ENCODE data around the gene GOLGA6L7. TPM values are rescaled to one million over a fixed set of nuclear protein-coding genes. Genes with fewer than 3 reads are reported as not detected.

Gene GOLGA6L7
- total and polyA plus RNA-seq, 2 donors (not counting 1 experiment from before 2014, with no cell fraction given): not detected

DNA sequence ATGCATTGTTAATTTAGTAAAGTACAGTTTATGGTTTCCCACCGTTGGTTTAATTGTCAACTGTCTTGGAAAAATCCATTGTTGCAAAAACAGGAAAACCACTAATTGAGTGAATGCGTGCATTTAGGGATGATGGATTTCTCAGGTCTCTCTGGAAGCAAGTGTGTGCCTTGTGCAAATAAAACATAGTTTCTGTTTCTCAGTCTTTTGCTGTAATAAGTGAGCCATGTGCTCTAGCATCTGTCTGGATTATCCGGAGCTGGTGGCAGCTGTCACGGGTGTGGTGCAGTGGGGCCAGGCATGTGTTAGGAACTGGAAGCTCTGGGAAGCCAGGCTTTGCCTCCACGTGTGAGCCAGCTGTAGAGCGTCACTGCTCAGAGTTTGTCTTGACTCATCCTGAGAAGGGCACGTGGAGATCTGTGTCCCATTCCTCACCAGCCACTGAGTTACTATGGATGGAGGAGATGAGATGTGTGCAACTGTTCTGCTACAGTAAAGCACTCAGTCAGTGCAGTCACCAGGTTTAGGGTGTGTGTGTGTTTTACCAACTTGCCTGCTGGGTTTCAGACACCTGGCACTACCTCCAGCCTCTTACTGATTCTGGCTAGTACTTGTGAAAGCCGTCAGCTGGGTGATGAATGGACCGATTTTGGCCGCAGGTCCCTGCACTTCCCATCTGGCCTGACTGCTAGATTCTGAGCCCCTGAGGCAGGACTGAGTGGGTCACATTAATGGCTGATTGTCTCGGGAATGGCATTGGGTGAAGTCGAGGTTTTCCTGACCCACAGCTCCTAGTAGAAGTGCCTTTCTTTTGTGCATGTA lies 44.6 kb upstream of the GOLGA6L7 start:
- TF ChIP-seq, protein P1, sequence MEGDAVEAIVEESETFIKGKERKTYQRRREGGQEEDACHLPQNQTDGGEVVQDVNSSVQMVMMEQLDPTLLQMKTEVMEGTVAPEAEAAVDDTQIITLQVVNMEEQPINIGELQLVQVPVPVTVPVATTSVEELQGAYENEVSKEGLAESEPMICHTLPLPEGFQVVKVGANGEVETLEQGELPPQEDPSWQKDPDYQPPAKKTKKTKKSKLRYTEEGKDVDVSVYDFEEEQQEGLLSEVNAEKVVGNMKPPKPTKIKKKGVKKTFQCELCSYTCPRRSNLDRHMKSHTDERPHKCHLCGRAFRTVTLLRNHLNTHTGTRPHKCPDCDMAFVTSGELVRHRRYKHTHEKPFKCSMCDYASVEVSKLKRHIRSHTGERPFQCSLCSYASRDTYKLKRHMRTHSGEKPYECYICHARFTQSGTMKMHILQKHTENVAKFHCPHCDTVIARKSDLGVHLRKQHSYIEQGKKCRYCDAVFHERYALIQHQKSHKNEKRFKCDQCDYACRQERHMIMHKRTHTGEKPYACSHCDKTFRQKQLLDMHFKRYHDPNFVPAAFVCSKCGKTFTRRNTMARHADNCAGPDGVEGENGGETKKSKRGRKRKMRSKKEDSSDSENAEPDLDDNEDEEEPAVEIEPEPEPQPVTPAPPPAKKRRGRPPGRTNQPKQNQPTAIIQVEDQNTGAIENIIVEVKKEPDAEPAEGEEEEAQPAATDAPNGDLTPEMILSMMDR (IDR thresholded peaks at IDR 0.05): no peak
- TF ChIP-seq EZH2 (IDR thresholded peaks at IDR 0.05; ENCODE audit: borderline replicate concordance, insufficient read depth, low read depth, low read length, poor library complexity, severe bottlenecking): no peak
- Histone ChIP-seq H3K27me3 (replicated peaks in 1 of 4; ENCODE audit: control extremely low read depth in 1 of 4, control insufficient read depth in 3 of 4, insufficient read depth in 4 of 4, low read length in 3 of 4) (no peaks in the 10 kb centered on the region), H3K79me2 (ENCODE audit: control insufficient read depth, insufficient read depth, low read length) (no peaks in the 10 kb centered on the region), H3K4me3 (ENCODE audit: control extremely low read depth in 1 of 5, extremely low read depth in 1 of 5, insufficient read depth in 1 of 5, low read depth in 2 of 5, low read length in 4 of 5) (no peak overlapping the region), H3K36me3 (replicated peaks in 1 of 2; ENCODE audit: control extremely low read depth in 1 of 2, control insufficient read depth in 1 of 2, extremely low read depth in 1 of 2, insufficient read depth in 2 of 2, low read length in 1 of 2) (no peaks in the 10 kb centered on the region), H3K4me2 (replicated peaks; ENCODE audit: low read depth, low read length, poor library complexity, severe bottlenecking) (no peak overlapping the region), H3K27ac (ENCODE audit: low read length in 2 of 2) (no peak overlapping the region), H3K9me3 (ENCODE audit: control extremely low read depth in 1 of 3, control insufficient read depth in 2 of 3, insufficient read depth in 1 of 3, low read length in 2 of 3) (no peaks in the 10 kb centered on the region), H3K9ac (ENCODE audit: low read length) (no peak overlapping the region), H3K4me1 (ENCODE audit: control insufficient read depth in 2 of 2, insufficient read depth in 2 of 2, low read length in 2 of 2) (no peaks in the 10 kb centered on the region), H4K20me1 (ENCODE audit: control insufficient read depth, insufficient read depth, low read length, poor library complexity, severe bottlenecking) (no peaks in the 10 kb centered on the region), H2AFZ (ENCODE audit: insufficient read depth, low read depth, low read length, poor library complexity, severe bottlenecking) (no peak overlapping the region)
- ChIA-PET CTCF (no interaction called here), POLR2A (no interaction called here)
- no peak for DNase-seq
- WGBS (ENCODE audit: insufficient coverage): 54% methylated on average over 12 of the region's 12 CpGs
- H3K27me3 Mint-ChIP-seq: peaks cover 13% of the 10 kb centered on the region
- no peaks in the 10 kb centered on the region for H3K4me1 Mint-ChIP-seq
- H3K27ac Mint-ChIP-seq: no peak overlapping the region
- no peak overlapping the region for H3K4me3 Mint-ChIP-seq
- no peaks in the 10 kb centered on the region for H3K9me3 Mint-ChIP-seq (ENCODE audit: insufficient read depth)
- no peak for ATAC-seq (ENCODE audit: low read depth)
- intact Hi-C loops (cut with micrococcal nuclease): no loop called here

DNA sequence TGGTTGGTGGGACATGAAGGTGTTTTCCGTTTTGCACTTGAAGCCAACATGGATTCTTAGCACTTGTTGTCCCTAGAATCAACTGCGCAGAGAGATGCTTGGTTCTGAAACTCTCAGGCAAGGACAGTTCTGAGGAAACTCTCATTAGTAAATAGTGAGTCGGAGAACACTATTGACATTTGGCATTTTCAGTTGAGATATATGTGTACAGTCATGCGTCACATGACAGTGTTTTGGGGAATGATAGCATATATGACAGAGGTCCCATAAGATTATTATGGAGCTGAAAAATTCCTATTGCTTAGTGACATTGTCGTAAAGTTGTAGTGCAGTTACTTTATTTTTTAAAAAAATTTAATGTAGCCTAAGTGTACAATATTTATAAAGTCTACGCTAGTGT lies 43.1 kb upstream of the GOLGA6L7 start:
- Histone ChIP-seq H3K36me3 (replicated peaks in 1 of 2; ENCODE audit: control extremely low read depth in 1 of 2, control insufficient read depth in 1 of 2, extremely low read depth in 1 of 2, insufficient read depth in 2 of 2, low read length in 1 of 2) (no peaks in the 10 kb centered on the region), H3K79me2 (ENCODE audit: control insufficient read depth, insufficient read depth, low read length) (no peaks in the 10 kb centered on the region), H4K20me1 (ENCODE audit: control insufficient read depth, insufficient read depth, low read length, poor library complexity, severe bottlenecking) (no peaks in the 10 kb centered on the region), H2AFZ (ENCODE audit: insufficient read depth, low read depth, low read length, poor library complexity, severe bottlenecking) (no peak overlapping the region), H3K27me3 (replicated peaks in 1 of 4; ENCODE audit: control extremely low read depth in 1 of 4, control insufficient read depth in 3 of 4, insufficient read depth in 4 of 4, low read length in 3 of 4) (peaks cover 0 to 9% (median 0%) of the 10 kb centered on the region in 4 experiments), H3K9ac (ENCODE audit: low read length) (no peak overlapping the region), H3K4me1 (ENCODE audit: control insufficient read depth in 2 of 2, insufficient read depth in 2 of 2, low read length in 2 of 2) (no peaks in the 10 kb centered on the region), H3K27ac (ENCODE audit: low read length in 2 of 2) (no peak overlapping the region), H3K9me3 (ENCODE audit: control extremely low read depth in 1 of 3, control insufficient read depth in 2 of 3, insufficient read depth in 1 of 3, low read length in 2 of 3) (no peaks in the 10 kb centered on the region), H3K4me2 (replicated peaks; ENCODE audit: low read depth, low read length, poor library complexity, severe bottlenecking) (no peak overlapping the region), H3K4me3 (ENCODE audit: control extremely low read depth in 1 of 5, extremely low read depth in 1 of 5, insufficient read depth in 1 of 5, low read depth in 2 of 5, low read length in 4 of 5) (no peak overlapping the region)
- Mint-ChIP-seq H3K9me3 (ENCODE audit: insufficient read depth) (no peaks in the 10 kb centered on the region), H3K27me3 (peaks cover 21% of the 10 kb centered on the region), H3K4me1 (no peaks in the 10 kb centered on the region), H3K27ac (no peak overlapping the region), H3K4me3 (no peak overlapping the region)
- CTCF ChIA-PET: no interaction called here
- POLR2A ChIA-PET: no interaction called here
- no peak for DNase-seq
- intact Hi-C loops (cut with micrococcal nuclease): no loop called here
- no peak for ATAC-seq (ENCODE audit: low read depth)
- TF ChIP-seq, protein P1 (IDR thresholded peaks at IDR 0.05): no peak
- no peak for TF ChIP-seq EZH2 (IDR thresholded peaks at IDR 0.05; ENCODE audit: borderline replicate concordance, insufficient read depth, low read depth, low read length, poor library complexity, severe bottlenecking)
- WGBS (ENCODE audit: insufficient coverage): 85% methylated on average over 4 of the region's 6 CpGs

Data from B cell (primary cell).